ENCODE results near the gene SLC35D1.
A peak's percentile ranks its signal among the peaks of the same experiment; 100 is the strongest.

The SLC35D1 gene

DNA sequence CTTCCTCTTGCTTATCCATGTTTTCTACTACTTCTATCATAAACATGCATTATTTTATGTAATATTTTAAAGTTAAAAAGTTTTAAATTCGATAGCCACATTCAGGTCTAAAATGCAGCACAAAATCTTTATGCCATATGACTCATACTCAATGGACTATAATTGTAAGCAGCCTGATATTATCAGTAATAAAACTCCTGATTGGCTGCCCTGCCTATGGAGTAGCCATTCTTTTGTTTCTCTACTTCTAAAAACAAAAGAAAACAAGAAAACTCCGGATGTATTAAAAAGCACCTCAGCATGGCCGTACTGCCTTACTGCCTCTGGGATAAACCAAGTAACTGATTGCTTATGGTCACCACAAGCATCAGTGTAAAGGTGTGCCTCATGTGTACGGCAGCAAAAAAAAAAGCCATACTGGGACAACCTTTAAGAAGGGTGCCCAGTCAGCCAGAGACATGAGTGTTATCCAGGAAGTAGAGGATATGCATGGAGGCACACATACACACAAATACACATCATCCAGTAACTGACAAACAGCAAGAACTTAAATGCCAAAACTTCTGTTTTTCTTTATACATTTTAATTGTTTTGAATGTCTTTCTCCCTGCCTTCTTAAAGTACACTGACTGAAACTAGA is 9.2 kb downstream of the SLC35D1 start:
- DNase-seq (ENCODE audit: low read depth in 2 of 2, low spot score in 1 of 2): no peak

DNA sequence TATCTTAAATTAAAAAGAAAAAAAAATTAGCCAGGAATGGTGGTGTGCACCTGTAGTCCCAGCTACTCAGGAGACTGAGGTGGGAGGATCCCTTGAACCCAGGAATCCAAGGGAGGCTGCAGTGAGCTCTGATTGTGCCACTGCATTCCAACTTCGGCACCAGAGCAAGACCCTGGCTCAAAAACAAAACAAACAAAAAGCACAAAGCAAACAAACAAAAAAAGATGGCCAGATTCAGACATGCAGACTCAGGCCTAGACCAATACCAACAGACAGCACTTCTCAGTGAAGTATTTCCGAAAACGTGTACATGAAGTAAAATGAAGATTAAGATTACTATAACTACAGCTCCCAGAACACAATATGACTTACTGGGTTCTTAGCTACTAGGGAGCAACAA is 10.6 kb downstream of the SLC35D1 start:
- no peak for DNase-seq (ENCODE audit: low read depth in 2 of 2, low spot score in 1 of 2)

DNA sequence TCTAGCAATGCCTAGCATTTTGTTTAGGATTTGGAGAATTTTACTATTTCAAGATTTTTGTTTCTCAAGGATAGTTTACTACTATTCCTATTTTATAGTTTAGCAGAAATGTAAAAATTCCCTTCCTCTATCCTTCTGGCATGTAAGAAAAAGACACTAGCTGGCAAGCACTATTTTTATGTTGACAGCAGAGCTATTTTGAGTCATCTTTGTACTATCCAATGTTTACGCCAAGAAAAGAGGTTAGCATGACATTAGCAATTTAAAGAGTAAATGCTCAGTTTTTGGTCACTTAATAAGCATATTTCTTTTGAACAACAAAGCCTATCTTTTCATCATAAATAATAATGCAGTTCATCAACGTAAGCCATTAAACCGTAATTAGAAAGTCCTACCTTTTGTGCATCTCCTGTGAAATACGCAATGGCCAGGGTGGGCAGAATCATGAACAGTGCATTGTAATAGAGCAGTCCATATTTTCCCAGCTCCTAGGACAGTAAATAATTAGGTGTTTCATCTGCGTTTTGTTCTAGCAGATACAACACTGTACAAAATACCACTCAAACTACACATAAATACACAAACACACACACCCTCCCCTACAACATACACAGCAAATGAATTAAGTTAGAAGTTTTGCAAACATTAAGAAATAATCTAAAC is 12.0 kb downstream of the SLC35D1 start:
- no peak for DNase-seq (ENCODE audit: low read depth in 2 of 2, low spot score in 1 of 2)

DNA sequence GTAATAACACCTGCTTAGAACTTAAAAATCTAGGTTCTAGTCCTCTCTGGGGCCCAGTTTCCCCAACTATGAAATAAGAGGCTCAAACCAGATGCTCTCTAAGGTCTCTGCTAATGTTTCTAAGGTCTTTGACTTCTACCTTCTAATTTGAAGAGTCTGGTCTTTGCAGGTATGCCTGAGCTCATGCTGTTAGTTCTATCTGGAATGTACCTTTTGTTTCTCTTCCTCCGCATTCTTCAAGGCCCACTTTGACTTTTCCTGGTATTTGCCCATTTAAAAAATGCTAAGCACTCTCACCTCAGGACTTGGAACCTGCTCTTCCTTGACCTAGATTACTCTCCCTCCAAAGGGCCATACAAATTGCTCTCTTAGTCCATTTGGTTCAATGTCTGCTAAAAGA is 13.5 kb downstream of the SLC35D1 start:
- DNase-seq (ENCODE audit: low read depth in 2 of 2, low spot score in 1 of 2): no peak

DNA sequence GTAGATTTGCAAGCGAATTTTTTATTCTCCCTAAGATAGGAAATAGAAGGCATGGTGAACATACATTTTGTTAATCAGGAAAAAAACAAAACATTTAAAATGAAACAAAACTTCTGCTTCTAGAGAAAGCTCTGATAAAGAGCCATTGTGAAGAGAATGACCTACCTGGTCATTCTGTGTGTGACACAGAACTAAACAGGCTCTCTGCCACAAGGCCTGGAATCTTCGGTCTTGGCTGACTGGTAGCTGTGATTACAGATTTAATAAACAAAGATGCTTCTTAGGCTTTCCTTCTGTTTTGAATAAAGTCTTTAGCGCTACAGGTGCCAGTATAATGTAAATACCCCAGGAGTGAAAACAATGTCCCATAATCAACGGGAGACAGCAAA is 22.1 kb downstream of the SLC35D1 start:
- no peak for DNase-seq (ENCODE audit: low read depth in 2 of 2, low spot score in 1 of 2)

DNA sequence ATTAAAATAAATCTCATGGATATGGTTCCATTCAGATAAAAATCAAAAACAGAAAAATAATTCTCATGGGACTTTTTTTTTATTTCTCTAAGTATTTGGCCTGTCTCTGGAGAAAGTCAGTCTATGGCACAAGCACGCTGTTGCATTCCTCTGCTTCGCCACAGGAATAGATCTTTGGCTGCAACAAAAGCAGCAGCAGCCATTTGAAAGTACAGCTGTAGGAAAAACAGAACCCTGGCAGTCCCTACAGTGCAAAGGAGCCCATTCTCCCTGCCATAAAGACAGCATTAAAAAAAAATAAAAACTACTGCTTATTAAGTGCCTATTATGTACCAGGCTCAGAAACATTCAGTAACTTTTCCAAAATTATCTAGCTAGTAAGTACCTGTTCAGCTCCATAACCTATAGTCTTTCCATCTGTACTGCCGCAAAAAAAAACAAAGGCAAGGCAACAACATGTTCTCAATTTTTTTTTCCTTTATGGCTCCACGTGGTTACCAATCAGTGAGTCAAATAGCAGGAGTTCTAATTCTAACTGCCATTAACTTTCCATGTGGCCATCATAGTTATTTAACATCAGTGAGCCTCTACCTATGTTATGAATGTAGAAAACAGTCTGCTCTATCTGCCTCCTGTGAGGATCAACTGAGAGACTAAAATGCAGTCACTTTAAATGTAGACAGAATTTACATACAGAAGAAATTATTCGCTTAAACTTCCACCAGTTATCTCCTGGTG is 22.7 kb downstream of the SLC35D1 start:
- no peak for DNase-seq (ENCODE audit: low read depth in 2 of 2, low spot score in 1 of 2)

DNA sequence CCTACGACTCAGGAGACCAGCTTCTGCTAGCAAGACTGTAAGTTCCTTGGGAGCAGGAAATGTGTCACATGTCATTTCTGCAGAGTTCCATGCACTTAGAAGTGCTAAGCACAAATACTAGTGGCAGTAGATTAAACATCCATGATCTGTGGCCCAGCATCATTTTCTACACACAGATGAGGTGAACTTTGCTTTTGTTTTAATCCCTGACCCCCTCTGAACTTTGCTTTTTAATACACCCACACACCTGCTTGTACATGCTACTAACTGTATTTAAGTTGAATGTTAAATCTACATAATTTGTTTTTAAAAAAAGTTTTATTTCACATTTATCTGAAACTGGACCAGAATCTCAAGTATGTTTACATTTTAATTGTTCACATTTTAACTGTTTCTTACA is 24.5 kb downstream of the SLC35D1 start:
- DNase-seq (ENCODE audit: low read depth in 2 of 2, low spot score in 1 of 2): no peak

DNA sequence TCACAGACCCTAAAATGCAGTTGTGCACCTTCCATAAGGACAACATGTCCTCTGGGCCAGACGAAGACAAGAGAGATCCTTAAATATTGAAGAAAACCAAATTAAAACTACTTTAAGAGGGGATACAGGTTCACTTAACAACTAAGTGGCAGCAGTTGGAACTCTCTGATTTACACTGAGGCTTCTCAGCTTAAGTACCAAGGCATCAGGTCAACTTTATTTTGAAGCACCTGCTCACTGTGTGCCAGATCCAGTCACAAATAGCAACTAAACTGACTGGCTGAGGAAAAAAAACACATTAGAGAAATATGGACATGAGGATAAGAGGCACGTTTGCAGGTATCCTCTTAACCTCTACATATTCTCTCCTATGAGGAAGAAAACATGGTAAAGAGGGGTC is 33.2 kb downstream of the SLC35D1 start:
- DNase-seq (ENCODE audit: low read depth in 2 of 2, low spot score in 1 of 2): no peak

DNA sequence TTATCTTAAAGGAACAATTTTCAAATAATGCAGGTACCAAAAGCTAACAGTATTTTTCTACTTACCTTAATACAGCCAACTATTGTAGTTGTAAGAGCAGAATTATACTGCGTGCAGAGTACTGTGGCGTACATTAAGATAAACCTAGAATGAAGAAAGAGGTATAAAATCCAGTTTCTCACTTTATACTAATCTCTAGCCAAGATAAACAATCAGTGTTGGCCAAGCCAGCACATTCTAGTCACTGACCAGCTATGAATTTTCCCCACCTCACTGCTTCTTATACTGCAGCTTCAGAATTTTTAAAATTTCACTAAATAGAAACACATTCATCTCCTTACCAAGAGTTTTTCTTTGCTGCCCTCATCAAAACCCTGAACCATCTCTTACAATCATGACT is 33.6 kb downstream of the SLC35D1 start:
- no peak for DNase-seq (ENCODE audit: low read depth in 2 of 2, low spot score in 1 of 2)

DNA sequence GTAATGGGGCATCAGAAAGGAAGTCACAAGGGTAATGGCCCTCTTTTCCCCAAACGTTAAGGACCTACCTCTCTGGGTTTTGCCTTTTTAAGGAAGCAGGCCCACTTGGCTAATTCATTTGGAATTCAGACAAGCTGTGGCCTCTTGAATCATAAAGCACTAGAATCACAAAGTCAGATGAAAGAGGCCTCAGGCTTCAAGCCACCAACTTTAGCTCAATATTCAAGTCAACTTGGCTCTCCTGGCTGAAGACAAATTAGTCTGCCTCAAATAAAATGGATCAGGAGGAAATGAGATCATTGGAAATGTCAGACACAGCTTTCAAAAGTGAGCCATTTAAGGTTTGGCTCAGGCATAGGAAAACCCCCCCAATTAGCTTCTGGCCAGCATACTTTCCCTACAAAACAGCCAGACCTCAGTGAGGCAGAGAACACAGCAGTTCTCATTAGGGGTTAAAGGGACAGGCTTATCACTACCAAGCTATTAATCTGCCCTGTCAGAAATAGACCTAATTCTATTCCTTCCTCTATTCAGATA is 34.3 kb downstream of the SLC35D1 start:
- DNase-seq (ENCODE audit: low read depth in 2 of 2, low spot score in 1 of 2): no peak

DNA sequence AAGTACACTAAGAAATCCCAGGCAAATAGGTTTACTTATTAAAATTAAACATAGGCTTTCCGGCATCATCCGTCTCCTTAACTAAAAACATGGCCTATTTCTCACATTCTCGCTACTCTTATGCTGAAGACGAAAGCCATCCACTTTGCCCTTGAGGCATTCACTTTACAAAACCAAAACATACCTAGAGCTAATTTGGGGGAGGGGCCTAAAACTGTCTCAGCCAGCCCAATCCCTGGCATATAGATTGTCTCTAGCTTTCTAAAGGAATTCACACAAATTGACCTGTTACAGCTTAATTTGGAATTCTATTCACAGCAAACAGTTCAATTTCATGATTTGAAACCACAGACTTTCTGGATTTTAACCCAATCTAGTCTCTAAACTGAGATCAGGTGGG is 34.8 kb downstream of the SLC35D1 start:
- no peak for DNase-seq (ENCODE audit: low read depth in 2 of 2, low spot score in 1 of 2)

DNA sequence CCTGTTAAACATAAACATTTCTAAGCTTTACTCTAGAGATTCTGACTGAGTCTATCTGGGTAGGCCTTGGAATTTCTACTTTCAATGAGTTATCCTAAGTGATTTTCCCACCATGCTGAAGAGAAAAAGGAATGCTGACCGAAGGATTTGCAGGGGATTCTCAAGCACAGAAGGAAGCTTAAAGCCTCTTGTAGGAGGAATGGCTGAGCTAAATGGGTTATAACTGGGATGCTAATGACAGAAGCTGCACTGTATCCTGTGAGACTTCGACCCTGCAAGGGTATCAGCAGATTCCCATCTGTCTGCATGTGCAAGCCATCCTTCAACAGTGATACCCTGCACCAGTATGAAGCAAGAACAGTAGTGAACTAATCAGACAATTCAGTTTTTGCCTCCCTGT is 35.4 kb downstream of the SLC35D1 start:
- DNase-seq (ENCODE audit: low read depth in 2 of 2, low spot score in 1 of 2): no peak

DNA sequence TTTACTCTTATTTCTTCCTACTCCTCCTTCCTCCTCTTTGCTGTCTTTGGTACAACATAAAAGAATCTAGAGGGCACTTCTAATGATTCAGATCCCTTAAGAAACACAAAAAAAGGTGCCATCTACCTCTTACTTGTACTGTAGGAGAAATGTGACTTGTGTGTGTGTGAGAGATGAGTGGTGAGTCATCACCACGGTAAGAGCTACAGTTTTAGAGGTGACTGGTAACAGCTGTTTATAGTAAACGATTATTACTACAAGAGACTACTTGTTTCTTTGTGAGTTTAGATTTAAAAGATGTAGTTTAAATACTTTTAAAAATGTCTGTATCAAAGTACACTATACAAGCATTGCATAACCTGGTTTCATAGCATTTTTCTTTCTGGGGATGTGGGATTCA is 40.4 kb downstream of the SLC35D1 start:
- DNase-seq (ENCODE audit: low read depth in 2 of 2, low spot score in 1 of 2): no peak

DNA sequence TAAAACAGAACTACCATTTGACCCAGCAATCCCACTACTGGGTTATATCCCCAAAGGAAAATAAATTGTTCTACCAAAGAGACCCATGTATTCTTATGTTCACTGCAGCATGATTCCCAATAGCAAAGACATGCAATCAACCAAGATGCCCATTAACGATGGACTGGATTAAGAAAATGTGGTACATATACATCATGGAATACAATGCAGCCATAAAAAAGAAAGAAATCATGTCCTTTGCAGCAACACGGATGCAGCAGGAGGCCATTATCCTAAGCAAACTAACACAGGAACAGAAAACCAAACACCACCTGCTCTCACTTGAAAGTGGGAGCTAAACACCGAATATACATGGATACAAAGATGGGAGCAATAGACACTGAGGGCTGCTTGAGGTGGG is 44.2 kb downstream of the SLC35D1 start:
- no peak for DNase-seq (ENCODE audit: low read depth in 2 of 2, low spot score in 1 of 2)

DNA sequence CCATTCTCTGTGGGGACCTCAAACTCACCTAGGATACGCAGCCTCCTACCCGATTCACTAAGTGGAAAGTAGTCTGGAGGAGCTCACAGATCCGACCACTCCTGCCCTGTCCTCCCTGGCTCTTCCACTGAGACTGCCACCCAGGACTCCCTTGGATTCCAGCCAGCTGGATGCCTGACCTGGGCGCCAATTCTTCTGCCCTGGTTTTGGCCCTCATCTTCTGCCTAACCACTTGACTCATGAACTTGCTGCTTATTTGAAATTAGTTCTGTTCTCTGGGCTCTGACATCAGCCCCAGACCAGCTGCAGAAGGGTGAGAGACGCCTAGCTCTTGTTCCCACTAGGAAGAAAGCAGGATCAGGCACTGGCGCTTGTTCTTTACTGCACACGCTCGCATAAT is 48.9 kb downstream of the SLC35D1 start:
- no peak for DNase-seq (ENCODE audit: low read depth in 2 of 2, low spot score in 1 of 2)

DNA sequence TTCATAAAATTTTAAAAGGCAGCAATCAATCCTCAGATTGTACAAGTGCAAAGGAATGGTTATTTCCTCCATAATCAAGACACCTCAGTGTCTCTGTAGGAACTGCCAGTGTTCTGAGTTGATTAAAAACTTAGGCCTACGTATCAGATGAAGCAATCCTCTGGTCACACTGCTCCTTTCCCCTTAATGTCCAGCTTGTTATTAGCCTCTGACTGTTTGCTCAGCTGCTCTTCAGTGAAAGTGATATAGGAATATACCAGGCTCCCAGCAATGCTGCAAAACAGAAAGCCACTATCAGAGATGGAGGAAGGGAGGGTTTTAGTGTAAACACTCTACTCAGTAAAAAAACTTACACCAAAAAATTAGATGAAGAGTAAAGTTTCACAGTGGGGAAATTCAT is 49.8 kb downstream of the SLC35D1 start:
- no peak for DNase-seq (ENCODE audit: low read depth in 2 of 2, low spot score in 1 of 2)

DNA sequence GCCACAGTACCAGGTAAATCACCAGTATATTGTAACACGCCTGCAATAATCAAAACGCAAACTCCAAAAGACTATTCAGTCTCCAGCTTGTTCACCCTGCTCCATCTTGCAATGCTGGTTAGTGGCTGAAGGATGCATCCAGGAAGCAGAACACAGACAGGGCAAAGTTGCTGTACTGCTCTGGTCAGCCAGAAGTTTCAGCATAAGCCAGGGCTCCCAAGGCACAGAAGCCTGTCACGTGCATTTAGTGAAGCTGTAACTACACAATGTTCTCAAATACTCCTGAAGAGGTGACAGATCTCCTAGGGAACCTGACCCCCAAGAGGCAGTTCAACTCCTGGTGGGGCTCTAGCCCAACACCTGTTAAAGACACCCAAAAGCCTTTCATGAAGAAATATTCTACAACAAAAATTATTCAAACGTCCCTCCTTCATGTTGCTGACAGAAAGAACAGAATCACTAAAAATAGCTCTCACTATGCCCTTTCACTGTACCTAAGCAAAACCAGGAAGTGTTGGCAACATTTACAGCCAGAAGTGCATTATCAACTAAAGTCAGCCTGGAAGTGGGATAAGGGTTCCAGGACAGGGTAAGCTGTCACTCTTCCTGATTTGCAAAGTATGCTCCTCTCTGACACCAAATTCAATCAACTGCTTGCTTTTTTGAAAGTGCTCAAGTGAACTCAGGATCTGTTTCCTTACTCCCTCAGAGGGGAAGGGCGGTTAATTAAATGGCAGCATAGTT is 52.1 kb downstream of the SLC35D1 start:
- DNase-seq (ENCODE audit: low read depth in 2 of 2, low spot score in 1 of 2): no peak

DNA sequence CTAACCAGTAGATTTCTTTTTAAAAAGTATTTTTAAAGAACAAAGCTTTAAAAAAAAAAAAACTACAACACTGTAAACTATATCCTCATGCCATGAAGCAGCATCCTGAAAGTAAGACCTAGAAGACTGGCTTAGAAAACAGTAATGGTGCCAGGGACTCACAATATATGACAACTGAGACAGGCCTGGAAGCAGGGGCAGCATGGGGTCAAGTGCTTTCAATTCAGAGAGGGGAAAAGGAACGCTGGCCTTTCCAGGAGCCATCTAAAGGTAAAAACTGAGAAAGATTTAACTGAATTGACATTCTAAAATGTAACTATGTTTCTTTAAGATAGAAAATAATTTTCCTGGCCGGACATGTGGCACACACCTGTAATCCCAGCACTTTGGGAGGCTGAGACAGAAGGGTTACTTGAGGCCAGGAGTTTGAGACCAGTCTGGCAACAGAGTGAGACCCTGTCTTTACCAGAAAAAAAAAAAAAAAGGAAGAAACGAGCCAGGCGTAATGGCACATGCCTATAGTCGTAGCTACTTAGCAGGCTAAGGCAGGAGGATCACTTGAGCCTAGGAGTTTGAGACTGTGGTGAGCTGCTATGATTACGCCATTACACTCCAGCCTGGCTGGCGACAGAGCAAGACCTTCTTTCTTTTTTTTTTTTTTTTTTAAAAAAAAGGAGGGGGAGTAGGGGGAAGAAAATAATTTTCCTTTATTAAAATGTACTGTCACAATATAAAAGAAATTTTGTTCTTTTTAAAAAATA is 54.1 kb downstream of the SLC35D1 start:
- DNase-seq (ENCODE audit: low read depth in 2 of 2, low spot score in 1 of 2): no peak

DNA sequence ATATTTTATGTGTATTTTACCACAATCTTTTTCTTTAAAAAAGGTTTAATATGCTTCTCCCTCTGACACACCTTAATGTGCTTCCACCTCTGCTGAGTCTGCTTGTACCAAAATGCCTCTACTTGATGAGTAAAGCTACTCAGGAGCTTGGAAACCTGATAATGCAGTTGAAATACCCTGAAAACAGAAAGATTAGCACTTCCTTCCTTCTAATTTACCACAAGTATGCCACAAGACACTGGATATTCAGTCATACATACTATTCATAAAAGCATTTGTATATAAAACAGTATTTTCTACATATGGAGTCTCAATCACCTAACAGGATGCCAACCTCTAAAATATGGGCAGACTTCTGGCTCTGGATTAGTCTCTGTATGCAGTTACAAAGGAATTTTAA is 55.0 kb downstream of the SLC35D1 start:
- DNase-seq (ENCODE audit: low read depth in 2 of 2, low spot score in 1 of 2): no peak

DNA sequence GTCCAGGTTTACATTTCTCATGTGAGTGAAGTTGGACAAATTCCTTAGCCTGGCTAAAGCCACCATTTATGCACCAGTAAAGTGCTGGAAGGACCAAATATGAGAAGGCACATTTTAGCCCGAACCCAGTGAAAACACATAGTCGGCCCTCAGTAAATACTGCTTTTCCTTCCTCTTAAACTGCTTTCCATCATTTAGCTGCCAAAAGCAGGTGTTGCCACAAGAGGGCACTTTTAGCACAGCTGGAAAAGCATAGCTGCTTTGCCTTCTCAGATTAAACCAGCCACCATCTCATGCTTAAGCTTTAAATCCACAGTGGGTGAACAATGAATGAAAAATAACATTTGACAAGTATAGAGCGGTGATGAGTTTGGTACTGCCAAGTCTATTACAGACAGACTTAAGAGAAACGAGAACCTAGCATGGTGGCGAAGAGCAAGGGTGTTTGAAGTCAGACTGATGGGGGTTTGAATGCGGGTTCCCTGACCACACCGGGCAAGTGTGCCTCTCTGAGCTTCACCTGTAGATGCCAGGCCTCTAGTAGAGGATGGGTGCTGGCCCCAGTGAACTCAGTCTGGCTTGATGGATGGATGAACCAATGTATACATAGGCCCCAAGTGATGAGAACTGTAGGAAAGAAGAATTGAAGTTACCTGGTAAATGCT is 57.8 kb downstream of the SLC35D1 start:
- peak in 1 of 2 donors; percentile 17 for DNase-seq (ENCODE audit: low read depth in 2 of 2, low spot score in 1 of 2)
